Sigmoid colon (tissue), 4 donors: ENCODE results near the gene ACACA.

Experiments
- CTCF ChIP-seq, 4 experiments: fragments of 450-650 bp in 3 of 4; fragments of 200-600 bp in 1 of 4; IDR thresholded peaks; one replicate each; pipeline ENCODE4 v1.5.1; 2016 to 2019; ENCODE audit warnings: antibody characterized with exemption in 4 of 4, mild to moderate bottlenecking in 3 of 4, moderate library complexity in 2 of 4
- EP300 ChIP-seq, 4 donors: sonication (generic); formaldehyde crosslinking; IDR thresholded peaks; one replicate each; pipeline ENCODE4 v1.6.1; 2017; ENCODE audit warnings: antibody characterized with exemption in 4 of 4
- POLR2A ChIP-seq, 2 donors: fragments of 450-650 bp; IDR thresholded peaks; one replicate each; pipeline ENCODE4 v1.6.1; 2016; ENCODE audit warnings: antibody characterized with exemption in 2 of 2, mild to moderate bottlenecking in 2 of 2, moderate library complexity in 2 of 2

GRCh38 chr17:37082985-37083384, 323.7 kb downstream of the ACACA start:
- no peak for TF ChIP-seq EP300 (IDR thresholded peaks at IDR 0.05)
- no peak for TF ChIP-seq CTCF (IDR thresholded peaks at IDR 0.05)
- no peak for TF ChIP-seq POLR2A (IDR thresholded peaks at IDR 0.05)
